ENCODE data around the gene TRA2A.

GRCh38 chr7:23531794-23532489 is at the start of gene TRA2A:
- TF ChIP-seq CTCF (IDR thresholded peaks at IDR 0.05; ENCODE audit: insufficient read depth, low read length, poor library complexity, severe bottlenecking) (no peak), EZH2phosphoT487 (conservative IDR thresholded peaks at IDR 0.05; ENCODE audit: low read length) (no peak)

All from SU-DHL-6 (cell line).